DMS53 treated with DMSO at 0.1 percent for 48 hours (cell line): ENCODE results near the gene CTRB2.
"Not testable (repeated sequence)": the region's sequence is repeated elsewhere in the genome, so short reads cannot be mapped to it uniquely, and the experiment has no call there.

ENCODE experiments used
- DNase-seq: peaks from one replicate; lab custom pipeline; 2025; ENCODE audit not compliant: unreplicated experiment; lab: John Stamatoyannopoulos, UW

Gene CTRB2

GRCh38 chr16:75227361-75228142 is 20.6 kb upstream of the CTRB2 start:
- no peak for DNase-seq

- DNase-seq: no peak
Measured at GRCh38 chr16:75226550-75227360, 19.8 kb upstream of the CTRB2 start.

- DNase-seq: no peak
Measured at GRCh38 chr16:75225678-75226515, 18.9 kb upstream of the CTRB2 start.

- DNase-seq: no peak
Measured at GRCh38 chr16:75225092-75225491, 18.1 kb upstream of the CTRB2 start.

- DNase-seq: no peak
Measured at GRCh38 chr16:75224306-75225082, 17.5 kb upstream of the CTRB2 start.

- not testable (repeated sequence) for DNase-seq
Measured at GRCh38 chr16:75223129-75223528, 16.2 kb upstream of the CTRB2 start.

GRCh38 chr16:75222271-75222783 is 15.4 kb upstream of the CTRB2 start:
- DNase-seq: no peak

GRCh38 chr16:75219838-75220237 is 12.9 kb upstream of the CTRB2 start:
- DNase-seq: no peak

- DNase-seq: no peak
Measured at GRCh38 chr16:75219088-75219487, 12.1 kb upstream of the CTRB2 start.

GRCh38 chr16:75218256-75219076 is 11.5 kb upstream of the CTRB2 start, which contains the start of gene CTRB1:
TSS of gene CTRB1 (plus strand) at chr16:75218988. CDS start at chr16:75219008, 20 bp downstream.
- DNase-seq: no peak

GRCh38 chr16:75217389-75217851 is 10.5 kb upstream of the CTRB2 start:
- no peak for DNase-seq

GRCh38 chr16:75216576-75216975 is 9.6 kb upstream of the CTRB2 start:
- DNase-seq: no peak

- DNase-seq: no peak
Measured at GRCh38 chr16:75216127-75216526, 9.2 kb upstream of the CTRB2 start.

GRCh38 chr16:75211286-75211685 is 4.3 kb upstream of the CTRB2 start:
- not testable (repeated sequence) for DNase-seq

GRCh38 chr16:75209944-75210343 is 3.0 kb upstream of the CTRB2 start:
- no peak for DNase-seq

- DNase-seq: not testable (repeated sequence)
Measured at GRCh38 chr16:75209514-75209913, 2.6 kb upstream of the CTRB2 start.

GRCh38 chr16:75208861-75209505 is 2.0 kb upstream of the CTRB2 start:
- DNase-seq: no peak

- DNase-seq: no peak
Measured at GRCh38 chr16:75208242-75208825, 1.4 kb upstream of the CTRB2 start.
